Progenitor cell of endocrine pancreas (in vitro differentiated cells): ENCODE results near the gene SPTLC1. TPM values are rescaled to one million over a fixed set of nuclear protein-coding genes. Genes with fewer than 3 reads are reported as not detected.

Experiments used
- DNase-seq: peaks from one replicate; pipeline ENCODE4 v3.0.0; 2021; ENCODE audit warnings: low spot score; ENCODE audit not compliant: unreplicated experiment
- H3K27ac Mint-ChIP-seq: 2 replicates; pipeline ENCODE4 v1.8.0; 2021; ENCODE audit warnings: mild to moderate bottlenecking, moderate library complexity, mixed read lengths
- H3K27me3 Mint-ChIP-seq: 2 replicates; pipeline ENCODE4 v1.8.0; 2021; ENCODE audit warnings: mixed read lengths
- H3K36me3 Mint-ChIP-seq: 2 replicates; pipeline ENCODE4 v1.8.0; 2022; ENCODE audit warnings: mixed read lengths; ENCODE audit not compliant: insufficient read depth
- H3K4me1 Mint-ChIP-seq: 2 replicates; pipeline ENCODE4 v1.8.0; 2021; ENCODE audit warnings: low read depth, mixed read lengths
- H3K4me3 Mint-ChIP-seq: 2 replicates; pipeline ENCODE4 v1.8.0; 2021; ENCODE audit warnings: low read depth, mild to moderate bottlenecking, moderate library complexity, mixed read lengths
- H3K9me3 Mint-ChIP-seq: 2 replicates; pipeline ENCODE4 v1.8.0; 2021; ENCODE audit warnings: low read depth, mixed read lengths
- total RNA-seq: library from RNA; stranded (reverse); gene quantifications from 2 replicates; pipeline ENCODE4 v1.2.1, GENCODE V29; 2021
- TF ChIP-seq, protein P1 (sequence below): fragments of 200-600 bp; sonication (generic); IDR thresholded peaks from one replicate; pipeline ENCODE4 v1.5.0; 2021; ENCODE audit warnings: antibody characterized with exemption, mild to moderate bottlenecking; ENCODE audit not compliant: unreplicated experiment

The SPTLC1 gene
- total RNA-seq, 1 donor from 2014 or later, result 68.8 TPM

DNA sequence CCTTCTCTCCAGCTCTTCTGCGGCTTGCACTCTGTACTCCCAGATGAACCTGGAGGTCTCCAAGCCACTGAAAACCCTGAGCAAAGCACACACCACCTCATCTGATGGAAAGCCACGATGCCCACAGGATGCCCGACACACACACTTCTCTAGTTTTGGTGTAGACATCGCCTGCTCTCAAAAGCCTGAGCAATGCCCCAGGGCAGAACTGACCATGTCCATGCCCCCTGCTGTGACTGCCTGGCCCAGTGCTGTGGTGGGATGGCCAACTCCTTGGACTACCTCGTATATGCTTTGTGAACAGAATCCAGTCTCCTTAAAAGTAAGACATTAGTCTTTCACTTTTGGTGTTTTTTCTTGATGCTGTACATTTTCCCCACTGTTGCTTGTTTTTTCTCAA is 81.2 kb downstream of the SPTLC1 start:
- no peak for DNase-seq
- Mint-ChIP-seq H3K36me3 (peaks cover 12% of the 10 kb centered on the region), H3K4me3 (no peak overlapping the region), H3K4me1 (no peaks in the 10 kb centered on the region), H3K27me3 (no peaks in the 10 kb centered on the region), H3K9me3 (no peaks in the 10 kb centered on the region), H3K27ac (no peak overlapping the region)
- TF ChIP-seq, protein P1, sequence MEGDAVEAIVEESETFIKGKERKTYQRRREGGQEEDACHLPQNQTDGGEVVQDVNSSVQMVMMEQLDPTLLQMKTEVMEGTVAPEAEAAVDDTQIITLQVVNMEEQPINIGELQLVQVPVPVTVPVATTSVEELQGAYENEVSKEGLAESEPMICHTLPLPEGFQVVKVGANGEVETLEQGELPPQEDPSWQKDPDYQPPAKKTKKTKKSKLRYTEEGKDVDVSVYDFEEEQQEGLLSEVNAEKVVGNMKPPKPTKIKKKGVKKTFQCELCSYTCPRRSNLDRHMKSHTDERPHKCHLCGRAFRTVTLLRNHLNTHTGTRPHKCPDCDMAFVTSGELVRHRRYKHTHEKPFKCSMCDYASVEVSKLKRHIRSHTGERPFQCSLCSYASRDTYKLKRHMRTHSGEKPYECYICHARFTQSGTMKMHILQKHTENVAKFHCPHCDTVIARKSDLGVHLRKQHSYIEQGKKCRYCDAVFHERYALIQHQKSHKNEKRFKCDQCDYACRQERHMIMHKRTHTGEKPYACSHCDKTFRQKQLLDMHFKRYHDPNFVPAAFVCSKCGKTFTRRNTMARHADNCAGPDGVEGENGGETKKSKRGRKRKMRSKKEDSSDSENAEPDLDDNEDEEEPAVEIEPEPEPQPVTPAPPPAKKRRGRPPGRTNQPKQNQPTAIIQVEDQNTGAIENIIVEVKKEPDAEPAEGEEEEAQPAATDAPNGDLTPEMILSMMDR, result no peak

DNA sequence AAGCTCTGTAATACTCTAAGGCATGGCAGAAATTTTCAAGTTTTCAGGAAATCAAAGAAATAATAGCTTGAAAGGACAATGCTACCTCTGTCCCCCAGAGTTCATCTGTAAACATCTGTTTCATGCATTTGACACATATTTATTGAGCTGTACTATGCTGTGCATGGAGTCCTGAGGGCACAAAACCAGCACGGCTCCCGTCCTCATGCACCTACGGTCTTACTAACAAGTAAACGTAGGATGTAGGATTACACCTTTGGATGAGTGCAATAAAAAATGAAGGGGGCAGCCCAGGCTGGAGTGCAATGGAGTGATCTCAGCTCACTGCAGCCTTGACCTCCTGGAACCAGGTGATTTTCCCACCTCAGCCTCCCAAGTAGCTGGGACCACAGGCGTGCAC is 81.9 kb downstream of the SPTLC1 start:
- H3K4me1 Mint-ChIP-seq, result no peaks in the 10 kb centered on the region
- H3K36me3 Mint-ChIP-seq, result peaks cover 12% of the 10 kb centered on the region
- H3K9me3 Mint-ChIP-seq, result no peaks in the 10 kb centered on the region
- DNase-seq, result no peak
- H3K4me3 Mint-ChIP-seq, result no peak overlapping the region
- no peak overlapping the region for H3K27ac Mint-ChIP-seq
- no peaks in the 10 kb centered on the region for H3K27me3 Mint-ChIP-seq
- TF ChIP-seq, protein P1, result no peak

DNA sequence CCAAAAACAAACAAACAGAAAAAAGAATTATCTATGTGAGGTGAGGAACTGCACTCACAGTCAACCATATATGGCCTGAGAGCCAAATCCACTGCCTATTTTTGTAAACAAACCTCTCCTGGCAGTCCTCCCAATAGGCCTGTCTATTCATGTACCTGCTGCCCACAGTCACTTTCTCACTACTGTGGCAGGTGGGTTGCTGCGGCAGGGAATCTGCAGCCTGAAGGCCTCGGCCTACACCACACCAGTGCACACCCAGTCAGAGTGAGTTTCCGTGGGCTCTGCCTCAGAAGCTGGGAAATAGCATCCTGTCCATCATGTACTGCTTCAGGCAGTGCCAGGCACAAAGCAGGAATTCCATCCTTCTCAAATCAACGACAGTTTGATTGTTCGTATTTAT is 82.3 kb downstream of the SPTLC1 start:
- Mint-ChIP-seq H3K9me3 (no peaks in the 10 kb centered on the region), H3K36me3 (peaks cover 12% of the 10 kb centered on the region), H3K4me1 (no peaks in the 10 kb centered on the region), H3K27ac (no peak overlapping the region), H3K4me3 (no peak overlapping the region), H3K27me3 (no peaks in the 10 kb centered on the region)
- DNase-seq, result no peak
- TF ChIP-seq, protein P1, result no peak

DNA sequence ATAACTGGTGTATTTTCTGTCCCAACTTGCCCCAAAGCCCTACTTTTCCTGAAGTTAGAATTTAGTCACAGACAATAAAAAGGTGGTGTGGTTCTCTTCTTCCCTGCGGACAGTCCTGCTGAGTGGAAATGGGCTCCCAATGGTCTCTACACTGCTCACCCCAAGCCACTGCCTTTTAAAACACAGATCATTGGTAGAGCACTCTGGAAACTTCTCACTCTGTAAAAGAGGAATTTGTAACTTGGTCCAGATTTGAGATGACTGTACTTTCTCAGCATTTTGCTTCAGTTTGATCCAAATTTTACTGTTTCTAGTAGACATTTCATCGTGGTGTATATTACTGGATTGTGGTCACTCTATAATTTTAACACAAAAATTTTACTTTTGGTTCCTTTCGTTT is 84.8 kb downstream of the SPTLC1 start:
- H3K36me3 Mint-ChIP-seq, result peaks cover 11% of the 10 kb centered on the region
- H3K4me3 Mint-ChIP-seq, result no peak overlapping the region
- no peaks in the 10 kb centered on the region for H3K27me3 Mint-ChIP-seq
- no peaks in the 10 kb centered on the region for H3K4me1 Mint-ChIP-seq
- no peak overlapping the region for H3K27ac Mint-ChIP-seq
- TF ChIP-seq, protein P1, result no peak
- H3K9me3 Mint-ChIP-seq, result no peaks in the 10 kb centered on the region
- no peak for DNase-seq

DNA sequence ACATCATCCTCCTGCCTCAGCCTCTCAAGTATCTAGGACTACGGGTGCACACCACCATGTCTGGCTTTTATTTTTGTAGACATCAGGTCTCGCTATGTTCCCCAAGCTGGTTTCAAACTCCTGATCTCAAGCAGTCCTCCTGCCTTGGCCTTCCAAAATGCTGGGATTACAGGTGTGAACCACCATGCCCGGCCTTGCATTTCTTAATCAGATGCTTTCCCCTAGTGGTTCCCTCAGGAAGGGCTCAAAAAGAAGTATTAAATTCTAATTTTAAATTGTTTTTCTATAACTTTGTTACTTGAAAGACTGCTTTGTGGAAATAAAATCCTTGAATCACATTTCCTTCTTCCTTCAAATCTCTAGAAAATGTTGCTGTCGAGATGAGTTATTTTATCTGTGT is 85.7 kb downstream of the SPTLC1 start:
- Mint-ChIP-seq H3K4me1 (no peaks in the 10 kb centered on the region), H3K4me3 (no peak overlapping the region), H3K27ac (no peak overlapping the region), H3K9me3 (no peaks in the 10 kb centered on the region), H3K36me3 (peaks cover 11% of the 10 kb centered on the region), H3K27me3 (no peaks in the 10 kb centered on the region)
- no peak for DNase-seq
- TF ChIP-seq, protein P1, result peak; percentile 48
